NCI-H226 (cell line): ENCODE data around the gene MED22.
"Not testable (repeated sequence)": the region's sequence is repeated elsewhere in the genome, so short reads cannot be mapped to it uniquely, and the experiment has no call there.

Experiments
- DNase-seq: peaks from one replicate; pipeline ENCODE4 v3.0.0-alpha.2; 2015

Gene MED22

GRCh38 chr9:133354766-133355165, 6.8 kb upstream of the MED22 start:
- DNase-seq = no peak

GRCh38 chr9:133353548-133353947, 5.6 kb upstream of the MED22 start:
- DNase-seq = no peak

GRCh38 chr9:133352635-133353340, 4.9 kb upstream of the MED22 start:
- DNase-seq = no peak

GRCh38 chr9:133351908-133352634, 4.1 kb upstream of the MED22 start:
- no peak for DNase-seq

- no peak for DNase-seq
Measured at GRCh38 chr9:133351526-133351907, 3.6 kb upstream of the MED22 start.

- no peak for DNase-seq
Measured at GRCh38 chr9:133349965-133350616, 2.2 kb upstream of the MED22 start.

- no peak for DNase-seq
Measured at GRCh38 chr9:133348718-133349573, 1.0 kb upstream of the MED22 start.

- DNase-seq = no peak
Measured at GRCh38 chr9:133347515-133347984, 381 bp downstream of the MED22 start.

GRCh38 chr9:133346021-133346785, 1.7 kb downstream of the MED22 start:
- DNase-seq = no peak

- no peak for DNase-seq
Measured at GRCh38 chr9:133345596-133345995, 2.3 kb downstream of the MED22 start.

GRCh38 chr9:133344979-133345378, 3.0 kb downstream of the MED22 start:
- no peak for DNase-seq

GRCh38 chr9:133344071-133344470, 3.9 kb downstream of the MED22 start:
- DNase-seq = no peak

GRCh38 chr9:133342570-133342969, 5.4 kb downstream of the MED22 start:
- DNase-seq = no peak

GRCh38 chr9:133342069-133342406, 5.9 kb downstream of the MED22 start:
- no peak for DNase-seq

- DNase-seq = no peak
Measured at GRCh38 chr9:133341369-133342068, 6.4 kb downstream of the MED22 start.

GRCh38 chr9:133340916-133341315, 7.0 kb downstream of the MED22 start:
- no peak for DNase-seq

GRCh38 chr9:133340256-133340655, 7.7 kb downstream of the MED22 start:
- DNase-seq = no peak

- DNase-seq = no peak
Measured at GRCh38 chr9:133339641-133340040, 8.3 kb downstream of the MED22 start.

GRCh38 chr9:133335924-133336811, 11.8 kb downstream of the MED22 start, which contains the start of gene SURF6:
SURF6 (minus strand) TSS chr9:133336188; CDS start chr9:133336132, 56 bp downstream.
- DNase-seq = peak; percentile 91

GRCh38 chr9:133334888-133335287, 13.0 kb downstream of the MED22 start:
- not testable (repeated sequence) for DNase-seq
